ENCODE data around the gene GDAP2.

- no peak for TF ChIP-seq EP300 (IDR thresholded peaks at IDR 0.05; ENCODE audit: low read depth)
- TF ChIP-seq, protein P1, sequence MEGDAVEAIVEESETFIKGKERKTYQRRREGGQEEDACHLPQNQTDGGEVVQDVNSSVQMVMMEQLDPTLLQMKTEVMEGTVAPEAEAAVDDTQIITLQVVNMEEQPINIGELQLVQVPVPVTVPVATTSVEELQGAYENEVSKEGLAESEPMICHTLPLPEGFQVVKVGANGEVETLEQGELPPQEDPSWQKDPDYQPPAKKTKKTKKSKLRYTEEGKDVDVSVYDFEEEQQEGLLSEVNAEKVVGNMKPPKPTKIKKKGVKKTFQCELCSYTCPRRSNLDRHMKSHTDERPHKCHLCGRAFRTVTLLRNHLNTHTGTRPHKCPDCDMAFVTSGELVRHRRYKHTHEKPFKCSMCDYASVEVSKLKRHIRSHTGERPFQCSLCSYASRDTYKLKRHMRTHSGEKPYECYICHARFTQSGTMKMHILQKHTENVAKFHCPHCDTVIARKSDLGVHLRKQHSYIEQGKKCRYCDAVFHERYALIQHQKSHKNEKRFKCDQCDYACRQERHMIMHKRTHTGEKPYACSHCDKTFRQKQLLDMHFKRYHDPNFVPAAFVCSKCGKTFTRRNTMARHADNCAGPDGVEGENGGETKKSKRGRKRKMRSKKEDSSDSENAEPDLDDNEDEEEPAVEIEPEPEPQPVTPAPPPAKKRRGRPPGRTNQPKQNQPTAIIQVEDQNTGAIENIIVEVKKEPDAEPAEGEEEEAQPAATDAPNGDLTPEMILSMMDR (IDR thresholded peaks at IDR 0.05): no peak
These were observed 3.4 kb downstream of the GDAP2 start for GRCh38 chr1:117925981-117926380.
